Dermis blood vessel endothelial cell (primary cell): ENCODE data around the gene PSMD1. TPM values are rescaled to one million over a fixed set of nuclear protein-coding genes. Genes with fewer than 3 reads are reported as not detected.
"Not testable (repeated sequence)": the region's sequence is repeated elsewhere in the genome, so short reads cannot be mapped to it uniquely, and the experiment has no call there.

Source experiments
- DNase-seq: peaks from one replicate; pipeline ENCODE4 v3.0.0; 2010
- total RNA-seq: library from RNA; depleted of rRNA; stranded (reverse); fragments of >200 nt; gene quantifications from 2 replicates; pipeline ENCODE4 v1.2.3, GENCODE V29; 2014

The PSMD1 gene
- total RNA-seq, result 115 and 135 TPM in 2 replicates

DNA sequence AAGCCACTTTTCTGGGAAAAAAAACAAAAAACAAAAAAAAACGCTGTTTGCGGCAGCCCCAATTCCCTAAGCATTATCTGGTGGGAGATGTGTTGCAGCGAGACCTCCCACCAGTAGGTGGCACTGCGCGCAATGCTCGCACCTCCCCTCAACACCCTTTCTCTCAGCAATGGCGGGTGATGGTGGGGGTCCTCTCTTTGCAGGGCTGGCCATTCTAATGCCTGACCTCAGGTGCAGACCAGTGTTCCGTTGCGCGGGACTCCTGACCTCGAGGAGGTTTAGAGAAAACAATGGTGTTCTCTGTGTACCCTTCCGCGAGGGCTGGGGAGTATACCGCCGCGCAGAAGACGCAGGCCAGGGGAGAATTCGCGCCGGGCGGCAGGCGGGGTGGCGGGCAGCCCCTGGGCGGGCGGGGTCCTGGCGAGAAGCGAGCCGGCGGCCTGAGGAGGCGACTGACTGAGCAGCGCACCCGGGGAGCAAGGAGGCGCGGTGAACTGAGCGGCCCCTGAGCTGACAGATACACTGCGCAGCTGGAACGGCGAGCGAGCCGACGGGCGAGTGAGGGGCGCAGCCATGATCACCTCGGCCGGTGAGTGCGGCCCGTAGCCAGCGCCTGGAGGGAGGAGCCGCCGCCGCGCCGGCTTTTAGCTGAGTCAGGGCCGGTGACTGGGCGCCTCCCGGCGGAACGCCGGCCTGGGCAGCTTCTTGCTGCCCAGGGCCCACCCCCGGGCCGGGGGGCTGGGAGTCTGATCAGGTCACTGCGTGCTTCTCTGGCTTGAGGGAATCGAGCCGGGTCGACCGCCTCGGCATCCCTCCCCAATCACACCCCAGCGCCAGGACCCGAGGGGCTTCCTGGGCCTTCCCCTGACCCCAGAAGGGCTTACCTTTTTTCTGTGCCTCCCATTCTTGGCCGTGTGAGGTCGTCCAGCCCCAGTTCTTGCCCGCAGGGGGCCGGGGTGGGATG lies at the start of gene PSMD1:
Gene PSMD1 (plus strand): TSS at position 415 of the 964 bp plus-strand sequence. CDS start 159 bp downstream, at position 574.
- DNase-seq, result peak; percentile 97

DNA sequence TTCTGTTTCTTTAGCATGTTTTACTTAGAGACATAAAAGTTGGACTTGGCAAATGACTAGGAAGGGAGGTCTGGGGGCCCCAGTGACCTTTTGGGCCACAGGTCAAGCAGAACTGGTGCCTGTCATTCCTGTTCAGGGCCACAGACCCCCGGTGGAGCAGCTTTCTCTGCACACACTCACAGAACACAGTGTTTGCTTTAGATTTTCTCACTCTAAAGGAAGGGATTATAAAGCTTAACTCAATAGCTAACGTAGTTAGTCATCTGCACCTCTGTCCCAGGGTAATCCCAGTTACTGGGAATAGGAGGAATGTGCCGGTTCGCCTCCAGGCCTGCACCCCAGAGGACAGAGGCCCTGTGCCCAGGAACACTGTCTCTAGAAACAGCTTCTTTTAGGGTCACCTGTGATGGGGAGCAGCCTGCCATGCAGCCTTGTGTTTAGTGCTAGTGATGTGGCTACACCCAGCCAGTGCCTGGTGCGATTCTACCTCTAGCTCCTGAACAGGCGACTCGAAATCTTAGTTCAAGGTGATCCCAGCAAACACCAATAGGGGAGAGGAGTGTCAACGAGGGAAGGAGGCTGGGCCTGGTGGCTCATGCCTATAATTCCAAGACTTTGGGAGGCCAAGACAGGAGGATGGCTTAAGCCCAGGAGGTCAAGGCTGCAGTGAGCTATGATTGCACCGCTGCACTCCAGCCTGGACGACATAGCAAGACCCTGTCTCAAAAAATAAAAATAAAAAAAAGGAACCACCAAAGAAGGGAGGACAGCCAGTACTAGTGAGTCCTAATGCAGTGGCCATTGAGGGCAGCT lies 49.2 kb upstream of the PSMD1 start:
- no peak for DNase-seq

DNA sequence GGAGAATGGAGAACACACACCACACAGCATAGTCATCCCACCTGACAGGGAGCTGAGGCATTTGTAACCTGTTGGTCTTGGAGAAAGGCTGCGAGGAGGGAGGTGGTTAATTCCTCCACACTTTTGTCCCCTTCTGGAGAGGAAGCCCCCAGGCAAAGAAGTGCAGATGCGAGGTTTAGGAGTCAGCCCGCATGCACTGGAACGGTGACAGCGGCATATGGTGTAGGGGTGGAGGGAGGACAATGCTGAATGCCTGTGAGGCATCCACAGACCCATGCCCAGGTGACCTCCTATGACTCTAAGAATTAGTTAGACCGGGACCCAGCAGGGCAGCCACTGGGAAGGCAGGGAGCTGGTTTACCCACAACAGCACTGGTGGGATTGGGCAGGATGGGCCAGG lies 48.5 kb upstream of the PSMD1 start:
- DNase-seq, result no peak

GRCh38 chr2:231009236-231009919 lies 47.3 kb upstream of the PSMD1 start:
- no peak for DNase-seq

DNA sequence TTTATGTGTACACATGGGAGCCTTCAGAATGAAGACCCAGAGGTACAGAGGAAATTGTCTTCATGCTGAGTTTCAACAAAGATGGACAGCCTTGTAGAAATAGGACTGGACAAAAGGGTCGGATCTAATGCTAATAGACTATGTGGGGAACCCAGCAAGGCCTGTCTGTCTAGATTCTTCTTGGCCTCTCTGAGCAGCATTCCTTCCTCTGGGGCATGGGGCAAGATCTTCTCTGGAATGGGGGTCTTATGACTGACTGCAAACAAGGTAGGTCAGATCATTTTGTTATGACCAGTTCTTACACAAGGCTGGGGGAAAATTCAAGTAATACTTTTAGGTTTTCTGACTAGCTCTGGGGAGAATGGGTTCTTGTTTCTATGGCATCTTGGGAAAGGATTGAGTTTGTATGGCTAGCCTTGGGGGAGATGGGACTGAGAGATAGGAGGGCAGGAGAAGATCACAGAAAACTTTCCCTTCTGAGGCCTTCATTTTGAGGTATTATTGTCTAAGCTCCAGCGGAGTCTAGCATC lies 46.4 kb upstream of the PSMD1 start:
- DNase-seq, result no peak

DNA sequence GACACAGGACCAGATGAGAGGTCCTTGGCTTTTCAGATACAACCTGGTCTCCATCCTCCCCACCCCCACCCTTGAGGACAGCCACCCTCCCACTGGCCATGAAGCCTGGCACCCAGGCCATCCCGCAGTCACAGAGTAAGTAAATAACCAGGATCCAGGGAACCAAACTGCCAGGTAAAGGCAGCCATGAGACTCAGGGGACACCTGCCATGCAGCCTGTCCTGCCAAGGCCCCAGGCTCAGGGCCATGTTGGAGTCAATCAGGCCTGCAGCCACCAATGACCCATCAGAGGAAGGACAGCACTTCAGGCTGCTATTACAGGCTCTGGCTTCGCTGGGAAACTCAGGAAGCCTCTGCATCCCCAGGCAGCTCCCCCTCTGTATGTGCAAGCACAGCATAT lies 45.1 kb upstream of the PSMD1 start:
- no peak for DNase-seq

DNA sequence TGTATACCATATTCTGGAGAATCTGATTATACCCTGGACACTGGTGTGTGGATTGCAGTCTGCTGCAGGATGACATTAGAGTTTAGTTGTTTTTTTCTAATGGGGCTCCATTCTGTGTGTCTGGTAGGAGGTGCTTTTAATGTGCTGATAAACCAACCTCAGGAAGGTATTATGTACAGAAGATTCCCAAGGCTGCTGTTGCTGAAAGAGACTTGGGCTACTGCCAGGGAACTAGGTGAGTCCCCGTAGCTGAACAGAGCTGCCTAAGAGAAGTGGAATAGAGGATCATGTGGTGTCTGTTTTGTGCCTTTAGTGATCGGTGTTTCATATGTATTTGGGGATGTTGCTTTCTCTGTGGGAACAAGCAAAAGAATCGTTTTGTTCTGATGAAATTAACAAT lies 44.2 kb upstream of the PSMD1 start:
- DNase-seq, result no peak

GRCh38 chr2:231013820-231014219 lies 42.8 kb upstream of the PSMD1 start:
- DNase-seq, result no peak

GRCh38 chr2:231015478-231015877 lies 41.2 kb upstream of the PSMD1 start:
- DNase-seq, result no peak

GRCh38 chr2:231015926-231016325 lies 40.7 kb upstream of the PSMD1 start:
- DNase-seq, result no peak

DNA sequence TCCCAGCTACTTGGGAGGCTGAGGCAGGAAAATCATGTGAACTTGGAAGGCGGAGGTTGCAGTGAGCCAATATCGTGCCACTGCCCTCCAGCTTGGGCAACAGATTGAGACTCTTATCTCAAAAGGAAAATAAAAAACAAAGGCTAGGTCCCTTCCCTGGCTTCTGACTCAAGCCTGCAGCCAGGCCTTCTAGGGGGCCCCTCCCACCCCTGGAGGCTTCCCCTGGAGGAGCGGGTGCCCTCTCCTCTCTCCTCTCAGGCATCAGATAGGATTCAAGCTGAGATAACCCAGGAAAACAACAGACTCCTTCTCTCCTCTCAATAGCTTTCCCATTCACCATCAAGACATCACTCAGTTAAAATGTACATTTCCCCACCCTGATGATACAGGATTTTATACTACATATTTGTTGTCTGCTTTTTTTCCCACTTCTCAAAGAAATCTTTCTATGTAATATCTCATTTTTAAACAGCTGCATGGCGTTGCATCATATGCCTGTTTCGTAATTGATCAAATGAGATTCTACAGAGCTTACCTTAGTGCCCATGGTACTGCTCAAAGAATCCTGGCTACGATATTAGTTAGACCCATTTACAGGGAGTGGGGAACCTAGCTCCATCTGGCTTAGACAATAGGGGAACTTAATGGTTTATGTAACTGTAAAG lies 40.0 kb upstream of the PSMD1 start:
- DNase-seq, result no peak

GRCh38 chr2:231017231-231017598 lies 39.5 kb upstream of the PSMD1 start:
- no peak for DNase-seq

- DNase-seq, result no peak
Measured at GRCh38 chr2:231018184-231018583, 38.5 kb upstream of the PSMD1 start.

DNA sequence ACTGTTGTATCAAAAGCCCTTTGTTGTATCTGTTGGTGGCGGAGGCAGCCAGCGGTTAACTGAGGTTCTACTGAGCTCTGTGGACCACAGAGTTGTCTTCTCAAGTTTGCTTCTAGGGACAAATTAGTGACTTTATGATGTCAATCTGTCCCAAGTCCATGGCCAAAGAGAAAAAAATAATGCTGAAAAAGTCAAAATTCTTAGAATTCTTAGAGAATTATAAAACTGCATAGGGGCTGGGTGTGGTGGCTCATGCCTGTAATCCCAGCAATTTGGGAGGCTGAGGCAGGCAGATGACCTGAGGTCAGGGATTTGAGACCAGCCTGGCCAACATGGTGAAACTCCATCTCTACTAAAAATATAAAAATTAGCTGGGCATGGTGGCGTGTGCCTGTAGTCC lies 31.6 kb upstream of the PSMD1 start:
- not testable (repeated sequence) for DNase-seq

- no peak for DNase-seq
Measured at GRCh38 chr2:231028889-231029288, 27.8 kb upstream of the PSMD1 start.

DNA sequence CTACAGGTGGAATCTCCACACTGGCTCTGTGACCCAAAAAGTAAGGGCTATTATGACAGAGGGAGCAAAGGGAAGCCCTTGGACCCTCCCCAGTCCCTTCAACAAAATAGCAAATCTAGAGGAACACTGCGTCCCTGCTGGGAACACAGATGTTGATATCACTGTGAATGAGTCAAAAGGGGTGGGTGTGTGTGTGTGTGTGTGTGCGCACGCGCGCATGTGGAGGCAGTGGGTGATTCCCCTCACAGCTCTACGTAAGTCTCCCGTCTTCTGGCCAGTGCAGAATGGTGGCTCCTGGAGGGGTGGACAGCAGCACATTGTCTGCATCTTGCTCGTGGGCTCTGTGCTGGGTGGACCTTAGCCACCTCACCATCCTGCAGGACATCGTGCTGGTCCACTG lies 27.1 kb upstream of the PSMD1 start:
- DNase-seq, result no peak

DNA sequence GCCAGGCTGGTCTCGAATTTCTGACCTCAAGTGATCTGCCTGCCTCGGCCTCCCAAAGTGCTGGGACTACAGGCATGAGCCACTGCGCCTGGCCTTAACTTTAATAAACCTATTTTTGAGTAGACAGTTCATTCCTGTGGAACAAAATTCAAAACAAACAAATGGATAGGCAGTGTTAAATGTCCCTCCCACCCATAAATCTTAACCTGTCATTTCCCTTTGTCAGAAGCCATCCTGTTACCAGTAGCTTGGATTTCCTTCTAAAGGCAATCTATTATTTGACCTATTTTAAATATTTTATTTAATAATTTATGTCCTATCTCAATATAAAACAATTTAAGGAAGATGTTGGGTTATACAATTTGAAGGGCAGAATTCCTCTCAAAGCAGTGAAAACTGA lies 25.9 kb upstream of the PSMD1 start:
- DNase-seq, result no peak

- DNase-seq, result no peak
Measured at GRCh38 chr2:231032575-231033140, 24.0 kb upstream of the PSMD1 start.

DNA sequence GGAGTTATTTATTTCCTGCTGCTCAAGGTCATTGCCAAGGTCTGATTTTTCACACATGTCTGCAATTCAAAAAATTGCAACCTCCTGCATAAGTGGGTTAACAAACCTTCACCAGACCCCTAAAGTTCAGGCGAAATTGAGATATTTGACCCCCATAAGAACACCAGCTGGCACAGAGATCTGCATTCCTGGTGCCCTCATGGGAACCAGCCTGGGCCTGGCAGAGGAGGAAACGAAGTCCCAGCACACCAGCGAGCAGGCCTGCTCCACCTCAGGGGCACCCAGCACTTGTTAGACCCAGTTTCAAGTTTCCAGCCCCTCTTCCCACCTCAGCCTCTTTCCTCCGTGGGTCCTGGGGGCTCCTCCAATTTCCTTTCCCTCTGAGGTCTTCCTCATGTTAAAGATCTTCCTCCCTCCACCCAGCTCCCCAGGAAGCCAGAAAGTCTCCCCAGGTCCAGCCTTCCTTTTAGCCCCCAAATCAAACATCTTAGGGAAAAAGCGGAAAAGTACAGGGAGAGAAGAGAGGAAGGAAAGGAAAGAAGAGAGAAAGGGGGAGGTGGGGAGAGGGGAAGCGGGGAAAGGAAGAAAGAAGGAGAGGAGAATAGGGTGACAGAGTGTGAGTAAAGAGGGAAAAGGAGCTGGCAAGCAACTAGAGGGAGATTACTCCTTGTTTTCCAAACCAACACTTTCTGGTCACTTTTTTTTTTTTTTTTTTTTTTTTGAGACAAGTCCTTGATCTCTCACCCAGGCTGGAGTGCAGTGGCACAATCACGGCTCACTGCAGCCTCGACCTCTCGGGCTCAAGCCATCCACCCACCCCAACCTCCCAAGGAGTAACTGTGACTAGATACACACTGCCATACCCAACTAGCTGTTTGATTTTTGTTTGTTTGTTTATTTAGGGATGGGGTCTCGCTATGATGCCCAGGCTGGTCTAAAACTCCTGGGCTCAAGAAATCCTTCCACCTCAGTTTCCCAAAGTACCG lies 23.2 kb upstream of the PSMD1 start:
- DNase-seq, result no peak

GRCh38 chr2:231034291-231034882 lies 22.3 kb upstream of the PSMD1 start:
- no peak for DNase-seq
